GM12878 (cell line): ENCODE measurements around the gene DUOXA2.

Experiments used
- CHD2 ChIP-seq: IDR thresholded peaks from 2 replicates; pipeline ENCODE4 v1.6.1; 2011; ENCODE audit warnings: low read depth, low read length, improper control_type of control experiment, borderline replicate concordance
- CTCF ChIP-seq, 3 experiments: IDR thresholded peaks in 2 of 3; conservative IDR thresholded peaks in 1 of 3; 2 replicates each; pipeline ENCODE4 v1.5.1; 2011; ENCODE audit warnings: low read depth in 3 of 3, low read length in 3 of 3, mild to moderate bottlenecking in 3 of 3, control low read depth in 2 of 3, moderate library complexity in 2 of 3, inconsistent platforms in 1 of 3, mixed read lengths in 1 of 3; ENCODE audit not compliant: control insufficient read depth in 2 of 3, insufficient read depth in 1 of 3; ENCODE audit errors: extremely low read depth in 1 of 3
- GABPA ChIP-seq: IDR thresholded peaks from 2 replicates; pipeline ENCODE4 v1.6.1; 2014; ENCODE audit warnings: antibody characterized with exemption, low read depth, mild to moderate bottlenecking, inconsistent platforms
- SRF ChIP-seq, 2 experiments: IDR thresholded peaks; 2 replicates each; pipeline ENCODE4 v1.6.1; 2011; ENCODE audit warnings: low read depth in 2 of 2, low read length in 2 of 2, mild to moderate bottlenecking in 1 of 2, moderate library complexity in 1 of 2
- TF ChIP-seq, protein P1 (sequence below): fragments of 450-650 bp; conservative IDR thresholded peaks from 2 replicates; pipeline ENCODE4 v1.6.1; 2017; ENCODE audit warnings: mild to moderate bottlenecking, moderate library complexity

DNA sequence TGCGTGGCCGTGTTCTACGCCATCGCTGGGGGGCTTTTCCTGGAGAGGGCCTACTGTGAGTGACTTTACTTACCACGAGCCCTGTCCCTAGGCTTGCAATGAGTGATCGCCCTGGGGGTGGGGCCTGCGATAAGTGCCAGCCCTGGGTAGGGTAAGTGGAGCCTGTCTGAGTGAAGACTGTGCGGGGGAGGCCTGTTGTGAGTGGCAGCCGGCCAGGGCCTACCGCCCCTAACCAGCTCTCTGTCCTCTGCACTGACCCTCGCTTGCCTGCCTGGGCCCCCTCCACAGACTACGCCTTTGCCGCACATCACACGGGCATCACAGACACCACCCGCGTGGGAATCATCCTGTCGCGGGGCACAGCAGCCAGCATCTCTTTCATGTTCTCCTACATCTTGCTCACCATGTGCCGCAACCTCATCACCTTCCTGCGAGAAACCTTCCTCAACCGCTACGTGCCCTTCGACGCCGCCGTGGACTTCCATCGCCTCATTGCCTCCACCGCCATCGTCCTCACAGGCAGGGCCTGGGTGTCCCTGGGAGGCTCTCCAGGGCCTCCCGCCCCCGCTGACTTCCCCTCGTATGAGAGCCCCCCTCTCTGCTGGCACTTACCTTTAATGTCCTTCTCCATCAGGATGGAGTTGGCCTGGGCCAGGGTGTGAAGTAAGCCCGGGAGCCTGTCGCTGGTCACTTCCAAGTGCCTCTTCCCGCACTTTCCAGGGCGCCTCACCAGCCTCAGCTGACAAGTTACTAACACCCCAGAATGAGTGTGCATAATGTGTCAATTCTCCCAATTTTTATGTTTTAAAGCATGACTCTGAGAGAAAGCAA is 38.1 kb downstream of the DUOXA2 start:
- TF ChIP-seq GABPA (no peak), CTCF (IDR thresholded peaks at IDR 0.05 in 2 of 3, conservative IDR thresholded peaks at IDR 0.05 in 1 of 3; ENCODE audit: control insufficient read depth in 2 of 3, extremely low read depth in 1 of 3, insufficient read depth in 1 of 3, low read depth in 3 of 3, low read length in 3 of 3) (no peak), CHD2 (no peak), SRF (IDR thresholded peaks at IDR 0.05; ENCODE audit: low read depth in 2 of 2, low read length in 2 of 2) (no peak)
- TF ChIP-seq, protein P1, sequence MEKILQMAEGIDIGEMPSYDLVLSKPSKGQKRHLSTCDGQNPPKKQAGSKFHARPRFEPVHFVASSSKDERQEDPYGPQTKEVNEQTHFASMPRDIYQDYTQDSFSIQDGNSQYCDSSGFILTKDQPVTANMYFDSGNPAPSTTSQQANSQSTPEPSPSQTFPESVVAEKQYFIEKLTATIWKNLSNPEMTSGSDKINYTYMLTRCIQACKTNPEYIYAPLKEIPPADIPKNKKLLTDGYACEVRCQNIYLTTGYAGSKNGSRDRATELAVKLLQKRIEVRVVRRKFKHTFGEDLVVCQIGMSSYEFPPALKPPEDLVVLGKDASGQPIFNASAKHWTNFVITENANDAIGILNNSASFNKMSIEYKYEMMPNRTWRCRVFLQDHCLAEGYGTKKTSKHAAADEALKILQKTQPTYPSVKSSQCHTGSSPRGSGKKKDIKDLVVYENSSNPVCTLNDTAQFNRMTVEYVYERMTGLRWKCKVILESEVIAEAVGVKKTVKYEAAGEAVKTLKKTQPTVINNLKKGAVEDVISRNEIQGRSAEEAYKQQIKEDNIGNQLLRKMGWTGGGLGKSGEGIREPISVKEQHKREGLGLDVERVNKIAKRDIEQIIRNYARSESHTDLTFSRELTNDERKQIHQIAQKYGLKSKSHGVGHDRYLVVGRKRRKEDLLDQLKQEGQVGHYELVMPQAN, result no peak
